SK-N-SH treated with all-trans-retinoic acid at 6 μM for 48 hours (cell line): Measurements from ENCODE around the gene FBXO47.

Source experiments
- ATAC-seq: fragments of 200-7000 bp; cut with Tn5 transposase; 3 replicates; pipeline ENCODE4 v1.9.1; 2020; ENCODE audit warnings: mild to moderate bottlenecking, moderate library complexity
- BACH2 ChIP-seq: fragments of 250-450 bp; sonication (Bioruptor Pico); IDR thresholded peaks from 2 replicates; pipeline ENCODE4 v1.9.0; 2021; ENCODE audit warnings: mild to moderate bottlenecking, borderline replicate concordance
- CREB5 ChIP-seq: fragments of 250-450 bp; sonication (Bioruptor Pico); IDR thresholded peaks from 2 replicates; pipeline ENCODE4 v1.5.1; 2020; ENCODE audit warnings: low read depth, mild to moderate bottlenecking, moderate library complexity
- CSDC2 ChIP-seq: fragments of 250-450 bp; sonication (Bioruptor Pico); IDR thresholded peaks from 2 replicates; pipeline ENCODE4 v1.5.0; 2020; ENCODE audit warnings: mild to moderate bottlenecking, moderate library complexity
- CSRNP3 ChIP-seq: fragments of 250-450 bp; sonication (Bioruptor Pico); IDR thresholded peaks from 2 replicates; pipeline ENCODE4 v1.5.1; 2021; ENCODE audit warnings: mild to moderate bottlenecking, moderate library complexity
- ESRRG ChIP-seq: fragments of 250-450 bp; sonication (Bioruptor Pico); IDR thresholded peaks from 2 replicates; pipeline ENCODE4 v1.6.1; 2021; ENCODE audit warnings: mild to moderate bottlenecking
- GLIS3 ChIP-seq: fragments of 250-450 bp; sonication (Bioruptor Pico); IDR thresholded peaks from 2 replicates; pipeline ENCODE4 v1.5.0; 2020; ENCODE audit warnings: mild to moderate bottlenecking, moderate library complexity
- ISL1 ChIP-seq: fragments of 250-450 bp; sonication (Bioruptor Pico); IDR thresholded peaks from 2 replicates; pipeline ENCODE4 v2.1.2; 2022; ENCODE audit warnings: mild to moderate bottlenecking, moderate library complexity
- OSR1 ChIP-seq: fragments of 250-450 bp; sonication (Bioruptor Pico); IDR thresholded peaks from 2 replicates; pipeline ENCODE4 v1.8.0; 2022; ENCODE audit warnings: moderate library complexity, mild to moderate bottlenecking, inconsistent platforms
- POU6F1 ChIP-seq: fragments of 250-450 bp; sonication (Bioruptor Pico); IDR thresholded peaks from 2 replicates; pipeline ENCODE4 v1.8.0; 2021; ENCODE audit warnings: low read depth, mild to moderate bottlenecking, moderate library complexity, borderline replicate concordance
- PPARA ChIP-seq: fragments of 250-450 bp; sonication (Bioruptor Pico); IDR thresholded peaks from 2 replicates; pipeline ENCODE4 v1.5.0; 2020; ENCODE audit warnings: mild to moderate bottlenecking, borderline replicate concordance
- SNAI2 ChIP-seq: fragments of 250-450 bp; sonication (Bioruptor Pico); IDR thresholded peaks from 2 replicates; pipeline ENCODE4 v1.5.0; 2020; ENCODE audit warnings: mild to moderate bottlenecking, moderate library complexity
- TCF4 ChIP-seq: fragments of 250-450 bp; sonication (Bioruptor Pico); IDR thresholded peaks from 2 replicates; pipeline ENCODE4 v1.8.0; 2021; ENCODE audit warnings: mild to moderate bottlenecking, moderate library complexity, borderline replicate concordance
- TOX ChIP-seq: fragments of 250-450 bp; sonication (Bioruptor Pico); IDR thresholded peaks from 2 replicates; pipeline ENCODE4 v1.8.0; 2021; ENCODE audit warnings: mild to moderate bottlenecking, moderate library complexity, borderline replicate concordance
- ZC3H10 ChIP-seq: fragments of 250-450 bp; sonication (Bioruptor Pico); IDR thresholded peaks from 2 replicates; pipeline ENCODE4 v1.5.1; 2021; ENCODE audit warnings: mild to moderate bottlenecking, moderate library complexity
- ZFP3 ChIP-seq: fragments of 250-450 bp; sonication (Bioruptor Pico); IDR thresholded peaks from 2 replicates; pipeline ENCODE4 v1.5.0; 2020; ENCODE audit warnings: mild to moderate bottlenecking, moderate library complexity
- ZNF565 ChIP-seq: fragments of 450-650 bp; formaldehyde crosslinking; conservative IDR thresholded peaks from 2 replicates; pipeline ENCODE4 v1.5.0; 2020; ENCODE audit warnings: low read depth, mild to moderate bottlenecking, moderate library complexity
- ZNF8 ChIP-seq: fragments of 450-650 bp; formaldehyde crosslinking; IDR thresholded peaks from 2 replicates; pipeline ENCODE4 v1.5.0; 2020; ENCODE audit warnings: mild to moderate bottlenecking, moderate library complexity

FBXO47 gene

GRCh38 chr17:38918916-38919315, 48.3 kb downstream of the FBXO47 start:
- no peak for ATAC-seq
- TF ChIP-seq ISL1, result no peak
- TF ChIP-seq GLIS3 (CRISPR knock-in tag), result no peak
- TF ChIP-seq TOX (CRISPR knock-in tag), result no peak
- TF ChIP-seq ZNF8, result no peak
- no peak for TF ChIP-seq CSDC2 (CRISPR knock-in tag)

GRCh38 chr17:38918129-38918913, 48.9 kb downstream of the FBXO47 start:
- ATAC-seq, result no peak

GRCh38 chr17:38917259-38917658, 49.9 kb downstream of the FBXO47 start:
- TF ChIP-seq CSRNP3 (CRISPR knock-in tag), result no peak
- ATAC-seq, result no peak

More at GRCh38 chr17:38918129-38918913, 48.9 kb downstream of the FBXO47 start:
- TF ChIP-seq ZC3H10, result no peak
- no peak for TF ChIP-seq SNAI2 (CRISPR knock-in tag)
- no peak for TF ChIP-seq CSRNP3 (CRISPR knock-in tag)
- no peak for TF ChIP-seq POU6F1 (CRISPR knock-in tag)
- TF ChIP-seq BACH2 (CRISPR knock-in tag), result no peak

- TF ChIP-seq SNAI2 (CRISPR knock-in tag) (no peak), ZFP3 (CRISPR knock-in tag) (no peak), TCF4 (CRISPR knock-in tag) (no peak), POU6F1 (CRISPR knock-in tag) (no peak), OSR1 (CRISPR knock-in tag) (no peak), ISL1 (no peak), TOX (CRISPR knock-in tag) (no peak)
- no peak for ATAC-seq
These were observed 50.4 kb downstream of the FBXO47 start for GRCh38 chr17:38916771-38917170.

GRCh38 chr17:38915639-38915995, 51.6 kb downstream of the FBXO47 start:
- ATAC-seq, result no peak
- TF ChIP-seq TCF4 (CRISPR knock-in tag), result no peak
- no peak for TF ChIP-seq CREB5 (CRISPR knock-in tag)
- TF ChIP-seq SNAI2 (CRISPR knock-in tag), result no peak
- TF ChIP-seq ZNF8, result no peak
- TF ChIP-seq TOX (CRISPR knock-in tag), result no peak
- TF ChIP-seq ZNF565, result no peak
- no peak for TF ChIP-seq ESRRG
- no peak for TF ChIP-seq PPARA (CRISPR knock-in tag)
- TF ChIP-seq, all 23 proteins: peak for 0
